GM12873 (cell line): ENCODE data around the gene CD96.

Experiments
- TF ChIP-seq, protein P1 (sequence below): IDR thresholded peaks from 2 replicates; pipeline ENCODE4 v1.5.1; 2012; ENCODE audit warnings: low read depth, mild to moderate bottlenecking, moderate library complexity, low read length, control low read depth; ENCODE audit not compliant: insufficient read depth; ENCODE audit errors: missing control alignments

Gene CD96

DNA sequence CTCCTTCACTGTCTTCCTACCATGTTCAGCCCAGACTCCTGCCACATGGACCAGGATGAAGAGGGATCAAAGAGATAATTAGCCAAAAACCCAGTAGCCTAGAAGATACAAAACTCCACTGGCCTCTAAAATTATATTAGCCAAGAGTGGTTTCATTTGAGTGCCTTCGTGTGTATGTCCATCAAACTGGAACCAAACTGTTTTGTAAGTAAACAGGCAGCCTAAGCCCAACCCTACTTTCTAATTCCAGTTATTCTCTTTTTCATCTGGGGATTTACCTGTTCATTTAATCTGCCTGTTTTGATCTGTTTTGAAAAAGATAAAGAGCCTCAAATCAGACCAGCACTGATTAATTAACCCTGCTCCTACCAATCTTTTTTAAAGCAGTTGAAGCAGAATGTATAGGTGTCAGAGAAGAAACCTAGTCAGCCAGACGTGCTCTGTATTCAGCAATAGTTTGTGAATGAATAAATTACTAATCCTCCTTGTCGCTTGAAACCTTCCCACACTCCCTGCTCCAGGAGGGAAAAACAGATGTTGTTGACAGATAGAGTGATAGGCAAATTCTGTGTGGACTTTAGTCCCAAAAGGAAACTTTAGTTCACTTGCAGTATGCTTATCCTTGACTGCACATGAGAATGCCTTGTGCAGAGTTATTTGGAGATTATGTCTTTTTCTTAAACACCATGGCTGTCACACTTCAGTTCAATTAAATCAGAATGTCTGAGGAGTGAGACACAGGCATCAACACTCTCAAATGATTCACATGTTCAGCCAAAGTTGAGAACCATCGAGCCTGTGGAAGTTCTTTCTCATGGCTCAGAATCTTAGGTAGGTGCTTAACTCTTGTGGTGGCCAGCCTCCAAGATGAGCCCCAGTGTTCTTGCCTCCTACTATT is 108.6 kb downstream of the CD96 start:
- TF ChIP-seq, protein P1, sequence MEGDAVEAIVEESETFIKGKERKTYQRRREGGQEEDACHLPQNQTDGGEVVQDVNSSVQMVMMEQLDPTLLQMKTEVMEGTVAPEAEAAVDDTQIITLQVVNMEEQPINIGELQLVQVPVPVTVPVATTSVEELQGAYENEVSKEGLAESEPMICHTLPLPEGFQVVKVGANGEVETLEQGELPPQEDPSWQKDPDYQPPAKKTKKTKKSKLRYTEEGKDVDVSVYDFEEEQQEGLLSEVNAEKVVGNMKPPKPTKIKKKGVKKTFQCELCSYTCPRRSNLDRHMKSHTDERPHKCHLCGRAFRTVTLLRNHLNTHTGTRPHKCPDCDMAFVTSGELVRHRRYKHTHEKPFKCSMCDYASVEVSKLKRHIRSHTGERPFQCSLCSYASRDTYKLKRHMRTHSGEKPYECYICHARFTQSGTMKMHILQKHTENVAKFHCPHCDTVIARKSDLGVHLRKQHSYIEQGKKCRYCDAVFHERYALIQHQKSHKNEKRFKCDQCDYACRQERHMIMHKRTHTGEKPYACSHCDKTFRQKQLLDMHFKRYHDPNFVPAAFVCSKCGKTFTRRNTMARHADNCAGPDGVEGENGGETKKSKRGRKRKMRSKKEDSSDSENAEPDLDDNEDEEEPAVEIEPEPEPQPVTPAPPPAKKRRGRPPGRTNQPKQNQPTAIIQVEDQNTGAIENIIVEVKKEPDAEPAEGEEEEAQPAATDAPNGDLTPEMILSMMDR: no peak

DNA sequence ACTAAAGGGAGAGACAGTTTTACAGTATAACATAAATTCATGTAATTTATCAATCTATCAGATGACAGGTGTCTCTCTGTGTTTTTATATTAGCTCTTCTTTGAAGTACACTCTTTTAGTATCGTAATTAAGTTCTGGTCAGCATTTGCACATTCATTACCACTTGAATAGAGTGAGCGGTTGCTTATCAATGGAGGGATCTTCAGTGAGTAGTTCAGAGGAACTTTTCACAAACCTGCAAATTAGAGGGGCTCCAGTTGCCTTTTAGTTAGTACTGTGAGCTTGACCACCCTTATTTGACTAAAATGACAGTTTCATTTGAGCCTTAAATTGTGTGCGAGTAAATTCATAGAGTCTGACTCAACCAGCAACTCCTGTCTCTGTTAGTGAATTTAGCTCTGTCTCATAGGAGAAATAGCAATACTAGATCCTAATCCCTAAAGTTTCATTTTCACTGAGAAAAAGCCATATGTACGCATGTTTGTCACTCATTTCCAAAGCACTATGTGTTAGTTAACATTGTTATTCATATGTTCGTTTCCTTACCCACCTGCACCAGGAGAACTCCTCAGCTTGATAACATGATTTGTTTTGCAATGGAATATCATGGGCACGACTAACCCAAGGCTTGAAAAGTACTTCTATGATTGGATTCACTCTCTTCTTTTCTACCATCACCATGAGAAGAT is 110.6 kb downstream of the CD96 start:
- TF ChIP-seq, protein P1: no peak

DNA sequence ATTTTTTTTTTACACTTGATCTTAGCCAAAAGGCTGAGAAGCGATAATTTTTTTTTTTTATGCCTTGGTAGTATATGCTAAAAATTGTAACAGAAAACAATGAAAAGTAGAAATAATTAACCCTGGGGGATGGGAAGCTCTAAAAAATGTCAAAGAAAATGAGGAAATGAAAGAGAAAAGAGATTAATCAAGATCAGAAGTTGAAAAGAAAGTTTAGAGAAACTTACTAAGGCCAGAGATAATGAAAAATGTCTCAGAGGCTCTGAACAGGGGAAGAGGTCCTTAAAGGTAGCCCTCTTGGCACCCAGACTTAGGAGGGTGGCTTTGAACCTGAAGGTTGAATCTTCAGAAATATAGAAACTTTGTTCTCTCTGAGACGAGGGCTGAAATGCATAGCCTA is 111.8 kb downstream of the CD96 start:
- TF ChIP-seq, protein P1: no peak

DNA sequence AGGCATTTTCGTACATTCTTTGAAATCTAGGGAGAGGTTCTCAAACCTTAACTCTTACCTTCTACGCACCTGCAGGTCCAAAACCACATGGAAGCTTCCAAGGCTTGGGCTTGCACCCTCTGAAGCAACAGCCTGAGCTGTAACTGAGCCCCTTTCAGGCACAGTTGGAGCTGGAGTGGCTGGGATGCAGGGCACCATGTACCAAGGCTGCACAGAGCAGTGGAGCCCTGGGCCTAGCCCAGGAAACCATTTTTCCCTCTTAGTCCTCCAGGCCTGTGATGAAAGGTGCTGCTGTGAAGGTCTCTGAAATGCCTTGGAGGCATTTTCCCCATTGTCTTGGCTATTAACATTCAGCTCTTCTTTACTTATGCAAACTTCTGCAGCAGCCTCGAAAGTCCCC is 120.0 kb downstream of the CD96 start:
- TF ChIP-seq, protein P1: no peak

DNA sequence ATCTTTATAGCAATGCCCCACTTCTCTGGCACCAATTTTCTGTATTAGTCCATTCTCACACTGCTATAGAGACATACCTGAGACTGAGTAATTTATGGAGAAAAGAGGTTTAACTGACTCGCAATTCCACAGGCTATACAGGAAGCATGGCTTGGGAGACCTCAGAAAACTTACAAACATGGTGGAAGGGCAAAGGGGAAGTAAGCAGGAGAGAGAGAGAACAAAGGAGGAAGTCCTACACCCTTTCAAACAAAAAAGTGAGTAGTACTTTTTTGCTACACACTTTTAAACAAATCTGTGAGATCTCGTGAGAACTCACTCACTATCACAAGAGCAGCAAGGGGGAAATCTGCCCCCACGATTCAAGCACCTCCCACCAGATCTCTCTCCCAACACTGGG is 120.9 kb downstream of the CD96 start:
- TF ChIP-seq, protein P1: no peak

DNA sequence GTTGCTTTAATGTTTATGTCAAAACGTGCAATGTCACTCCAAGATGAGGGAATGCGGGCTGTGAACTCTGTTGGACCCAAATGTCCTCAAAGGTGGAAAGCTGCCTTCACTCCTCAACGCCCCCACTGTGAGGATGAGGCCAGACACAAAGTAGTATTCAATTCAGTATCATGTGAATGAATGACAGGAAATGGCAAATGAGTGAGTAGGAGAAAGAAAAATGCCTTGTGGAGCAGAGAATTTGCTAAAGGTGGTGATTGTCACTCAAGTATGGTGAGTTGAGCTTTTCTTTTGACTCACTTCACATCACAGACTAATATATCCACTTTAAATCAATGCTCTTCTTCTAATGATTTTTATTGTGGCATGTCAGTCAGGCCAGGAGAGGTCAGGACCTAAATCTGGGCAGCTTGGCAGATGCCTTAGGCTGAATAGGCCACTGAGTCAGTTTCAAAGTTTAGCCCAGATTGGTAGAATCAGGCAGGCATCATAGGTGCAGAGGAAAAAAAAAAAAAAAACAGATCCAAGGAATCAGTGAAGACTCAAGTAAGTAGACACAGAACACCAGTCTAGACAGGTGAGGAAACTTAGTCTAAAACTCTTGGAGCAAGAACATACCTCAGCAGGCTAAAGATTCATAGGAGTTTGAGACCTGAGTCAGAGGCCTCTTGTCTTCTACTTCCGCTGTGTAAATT is 124.2 kb downstream of the CD96 start:
- TF ChIP-seq, protein P1: no peak

DNA sequence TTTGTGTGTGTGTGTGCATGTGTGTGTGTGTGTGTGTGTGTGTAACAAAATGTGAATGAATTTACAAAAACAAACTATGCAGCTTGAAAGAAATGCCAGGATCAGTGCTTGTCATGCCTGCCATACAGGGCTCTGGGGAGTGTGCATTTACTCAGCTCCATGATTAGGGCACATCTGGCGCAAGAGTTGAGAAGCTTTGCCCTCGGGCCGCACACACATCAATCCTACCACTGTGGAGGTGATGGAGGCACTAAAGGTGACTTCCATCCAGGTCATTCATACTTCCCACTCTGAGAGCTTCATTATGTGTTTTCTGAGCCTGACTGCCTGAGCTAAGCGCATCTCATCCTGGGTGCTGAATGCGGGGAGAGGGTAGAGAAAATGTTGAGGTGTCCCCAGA is 125.2 kb downstream of the CD96 start:
- TF ChIP-seq, protein P1: no peak
